Measurements from ENCODE around the gene GSN.

DNA sequence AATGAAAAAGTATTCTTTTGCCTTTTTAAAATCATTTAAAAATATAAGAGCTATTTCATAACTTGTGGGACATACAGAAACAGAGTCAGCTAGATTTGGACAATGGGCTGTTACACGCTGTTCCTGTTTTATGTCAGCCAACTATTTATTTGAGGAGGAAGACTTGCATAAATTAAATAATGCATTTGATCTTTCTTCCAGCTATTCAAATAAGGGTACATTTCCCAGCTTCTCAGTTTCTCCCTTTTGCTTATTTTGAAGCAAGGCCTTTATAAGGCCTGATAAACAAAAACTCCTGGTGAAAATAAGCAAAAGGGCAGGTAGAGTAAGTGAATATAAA lies 95.6 kb downstream of the GSN start:
- TF ChIP-seq POLR2A (IDR thresholded peaks at IDR 0.05) = no peak
- TF ChIP-seq, protein P1, sequence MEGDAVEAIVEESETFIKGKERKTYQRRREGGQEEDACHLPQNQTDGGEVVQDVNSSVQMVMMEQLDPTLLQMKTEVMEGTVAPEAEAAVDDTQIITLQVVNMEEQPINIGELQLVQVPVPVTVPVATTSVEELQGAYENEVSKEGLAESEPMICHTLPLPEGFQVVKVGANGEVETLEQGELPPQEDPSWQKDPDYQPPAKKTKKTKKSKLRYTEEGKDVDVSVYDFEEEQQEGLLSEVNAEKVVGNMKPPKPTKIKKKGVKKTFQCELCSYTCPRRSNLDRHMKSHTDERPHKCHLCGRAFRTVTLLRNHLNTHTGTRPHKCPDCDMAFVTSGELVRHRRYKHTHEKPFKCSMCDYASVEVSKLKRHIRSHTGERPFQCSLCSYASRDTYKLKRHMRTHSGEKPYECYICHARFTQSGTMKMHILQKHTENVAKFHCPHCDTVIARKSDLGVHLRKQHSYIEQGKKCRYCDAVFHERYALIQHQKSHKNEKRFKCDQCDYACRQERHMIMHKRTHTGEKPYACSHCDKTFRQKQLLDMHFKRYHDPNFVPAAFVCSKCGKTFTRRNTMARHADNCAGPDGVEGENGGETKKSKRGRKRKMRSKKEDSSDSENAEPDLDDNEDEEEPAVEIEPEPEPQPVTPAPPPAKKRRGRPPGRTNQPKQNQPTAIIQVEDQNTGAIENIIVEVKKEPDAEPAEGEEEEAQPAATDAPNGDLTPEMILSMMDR (IDR thresholded peaks at IDR 0.05) = no peak

All from adrenal gland (tissue), 5 donors.